Heart left ventricle (tissue), 16 donors: ENCODE data around the gene SPOCK1. TPM values are rescaled to one million over a fixed set of nuclear protein-coding genes. Genes with fewer than 3 reads are reported as not detected.

ENCODE experiments used
- ATAC-seq, 4 donors: fragments of 200-7000 bp; cut with Tn5 transposase; one replicate each; pipeline ENCODE4 v1.9.1; 2020 to 2022; ENCODE audit warnings: moderate library complexity in 4 of 4, mild to moderate bottlenecking in 3 of 4, moderate number of reproducible peaks in 1 of 4
- DNase-seq, 5 donors: peaks; one replicate each; pipeline ENCODE4 v3.0.0-alpha.2; 2020
- H3K27ac ChIP-seq, 12 donors: fragments of 200-600 bp; sonication (generic) in 4 of 12; one replicate each; pipeline versions ENCODE4 v1.5.0 to v1.8.0; 2016 to 2022; ENCODE audit warnings: mild to moderate bottlenecking in 2 of 12
- H3K27me3 ChIP-seq, 9 donors: fragments of 200-600 bp; sonication (generic) in 2 of 9; one replicate each; pipeline versions ENCODE4 v1.5.1 to v1.8.0; 2016 to 2022; ENCODE audit warnings: mild to moderate bottlenecking in 3 of 9
- H3K36me3 ChIP-seq, 9 donors: fragments of 200-600 bp; sonication (generic) in 2 of 9; one replicate each; pipeline versions ENCODE4 v1.5.0 to v1.8.0; 2018 to 2022; ENCODE audit warnings: mild to moderate bottlenecking in 2 of 9
- H3K4me1 ChIP-seq, 12 donors: fragments of 200-600 bp; sonication (generic) in 4 of 12; one replicate each; pipeline versions ENCODE4 v1.5.0 to v1.8.0; 2016 to 2022; ENCODE audit warnings: mild to moderate bottlenecking in 3 of 12
- H3K4me3 ChIP-seq, 12 donors: fragments of 200-600 bp; sonication (generic) in 4 of 12; one replicate each; pipeline versions ENCODE4 v1.5.0 to v1.8.0; 2017 to 2022; ENCODE audit warnings: mild to moderate bottlenecking in 9 of 12, moderate library complexity in 4 of 12
- H3K9me3 ChIP-seq, 12 donors: fragments of 200-600 bp; sonication (generic) in 4 of 12; one replicate each; pipeline versions ENCODE4 v1.5.0 to v1.8.0; 2016 to 2022; ENCODE audit warnings: mild to moderate bottlenecking in 1 of 12
- CTCF ChIP-seq, 12 donors: fragments of 200-600 bp; sonication (generic) in 4 of 12; IDR thresholded peaks; one replicate each; pipeline versions ENCODE4 v1.5.0 to v1.8.0; 2018 to 2022; ENCODE audit warnings: antibody characterized with exemption in 12 of 12, mild to moderate bottlenecking in 5 of 12
- POLR2A ChIP-seq, 2 donors: fragments of 450-650 bp; IDR thresholded peaks; one replicate each; pipeline ENCODE4 v1.6.1; 2017; ENCODE audit warnings: antibody characterized with exemption in 2 of 2, mild to moderate bottlenecking in 2 of 2, moderate library complexity in 2 of 2
- WGBS, 4 donors: extraction: QIAGEN DNeasy Blood & Tissue Kit in 2 of 4; methylation state at CpG; one replicate each; pipeline versions ENCODE4 v1.1.5 to v1.1.7; 2013 to 2018; 5-methylcytosine and 5-hydroxymethylcytosine counted together
- intact Hi-C, 10 donors: fragments of 100-400 bp; cut with DNase I; formaldehyde crosslinking; loops; one replicate each; pipeline versions ENCODE4 v1.11.1 to v1.14.2; 2022
- polyA plus RNA-seq, 2 donors: library from polyadenylated mRNA; stranded (reverse); fragments of 200-250 nt; gene quantifications; one replicate each; pipeline ENCODE4 v1.2.3, GENCODE V29; 2013
- total RNA-seq, 9 donors: library from RNA; depleted of rRNA in 2 of 9; stranded (reverse); fragments of >200 nt in 2 of 9; fragmentation: NEBNext Ultra II Directional in 3 of 9; extraction: Animal tissue kit (Norgen Biotek cat#: 25700) in 3 of 9; gene quantifications; one replicate each; pipeline versions ENCODE4 v1.1.0 to v1.2.4, GENCODE V29; 2016 to 2023
- donor health status: ischemic (EF 13 %, LVEDD 7.1; RV severe dilation, severe dysfunction).
- donor health status: healthy with polysubstance abuse.
- donor health status: DM: no; HTN: yes; CAD: no.
- donor health status: DM: no; HTN: no; CAD: no.
- donor health status: ischemic (EF 25% LVEDD 6.9; RV normal size, moderate dysfunction).
- donor health status: ischemic (EF 25% LVEDD 5.7; RV mildly dilated, moderate dysfunction).
- donor health status: healthy.
- donor health status: DM: yes; HTN: yes; CAD: no.
- donor health status: ischemic (EF 35%, LVEDD 5.7; RV mildly dilated, moderate dysfunction).
- donor health status: nonischemic (EF 11% LVEDD 7.7; RV severe dilation, severe dysfunction).
- donor health status: DM: yes; HTN: yes; CAD: no.
- donor health status: PGD.
- donor health status: ischemic (EF 29% LVEDD 5.4; RV normal size, mild dysfunction).
- donor health status: nonischemic (EF 23%, LVEDD 6.1; RV moderate dilation, normal function).

The SPOCK1 gene
- total and polyA plus RNA-seq, 11 donors: 7.8 to 51.2 (median 19.9) TPM

GRCh38 chr5:137359941-137360340 is 139.2 kb downstream of the SPOCK1 start:
- TF ChIP-seq POLR2A (IDR thresholded peaks at IDR 0.05): no peak
- no peak for TF ChIP-seq CTCF (IDR thresholded peaks at IDR 0.05)
- DNase-seq: no peak
- no peaks in the 10 kb centered on the region for H3K9me3 ChIP-seq
- no peak overlapping the region for H3K27ac ChIP-seq
- intact Hi-C loops: loop anchor here in 1 of 10 donors (1.0 kb wide), 1 partner anchor 9 kb away; no protein-coding TSS in a partner anchor
- H3K36me3 ChIP-seq: no peaks in the 10 kb centered on the region
- ATAC-seq: no peak
- no peak overlapping the region for H3K4me3 ChIP-seq
- H3K27me3 ChIP-seq: peaks cover 0 to 4% (median 0%) of the 10 kb centered on the region in 9 donors
- no peaks in the 10 kb centered on the region for H3K4me1 ChIP-seq

GRCh38 chr5:137357436-137357835 is 141.7 kb downstream of the SPOCK1 start:
- ATAC-seq: no peak
- intact Hi-C loops: no loop called here
- 81 to 83% (median 81%) methylated on average over 3 of the region's 3 CpGs for WGBS, 4 donors

GRCh38 chr5:137356127-137356526 is 143.0 kb downstream of the SPOCK1 start:
- no peak for DNase-seq
- intact Hi-C loops: no loop called here
- ATAC-seq: no peak
- no peaks in the 10 kb centered on the region for H3K9me3 ChIP-seq
- TF ChIP-seq CTCF (IDR thresholded peaks at IDR 0.05) (no peak), POLR2A (IDR thresholded peaks at IDR 0.05) (no peak)
- H3K27me3 ChIP-seq: peaks cover 0 to 3% (median 0%) of the 10 kb centered on the region in 9 donors
- H3K4me3 ChIP-seq: no peak overlapping the region
- H3K36me3 ChIP-seq: no peaks in the 10 kb centered on the region
- no peak overlapping the region for H3K27ac ChIP-seq
- 86 to 96% (median 90%) methylated on average over 4 of the region's 4 CpGs for WGBS, 4 donors
- no peaks in the 10 kb centered on the region for H3K4me1 ChIP-seq

More at GRCh38 chr5:137357436-137357835, 141.7 kb downstream of the SPOCK1 start:
- no peak for TF ChIP-seq POLR2A (IDR thresholded peaks at IDR 0.05)
- no peak for TF ChIP-seq CTCF (IDR thresholded peaks at IDR 0.05)
- Histone ChIP-seq H3K4me3 (no peak overlapping the region), H3K27me3 (peaks cover 0 to 4% (median 0%) of the 10 kb centered on the region in 9 donors), H3K4me1 (no peaks in the 10 kb centered on the region), H3K36me3 (no peaks in the 10 kb centered on the region), H3K9me3 (no peaks in the 10 kb centered on the region), H3K27ac (no peak overlapping the region)
- no peak for DNase-seq

DNA sequence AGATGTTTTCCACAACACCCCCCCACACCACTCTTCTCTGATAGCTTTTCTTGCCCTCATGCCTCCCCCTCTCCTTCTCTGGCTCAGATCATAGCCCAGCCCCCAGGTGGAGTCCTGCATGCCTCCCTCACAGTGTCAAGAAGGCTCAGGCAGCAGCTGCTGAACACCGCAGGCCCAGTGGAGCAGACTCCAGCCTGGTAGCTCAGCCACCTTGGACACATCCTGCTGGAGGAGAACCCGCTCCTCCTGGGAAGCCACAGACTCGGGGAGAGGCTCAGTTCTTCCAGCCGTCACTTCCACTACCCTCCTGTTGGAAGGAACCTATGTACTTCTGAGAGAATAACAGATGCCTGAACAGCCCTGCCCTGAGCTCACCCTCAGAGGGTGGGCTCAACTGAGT is 143.4 kb downstream of the SPOCK1 start:
- DNase-seq (no peak), ATAC-seq (no peak)
- H3K27ac ChIP-seq: no peak overlapping the region
- H3K9me3 ChIP-seq: no peaks in the 10 kb centered on the region
- no peak for TF ChIP-seq POLR2A (IDR thresholded peaks at IDR 0.05)
- no peak for TF ChIP-seq CTCF (IDR thresholded peaks at IDR 0.05)
- peaks cover 0 to 3% (median 0%) of the 10 kb centered on the region in 9 donors for H3K27me3 ChIP-seq
- H3K36me3 ChIP-seq: no peaks in the 10 kb centered on the region
- intact Hi-C loops: no loop called here
- WGBS, 4 donors: 67 to 87% (median 84%) methylated on average over 1 to 4 of the region's 4 CpGs
- H3K4me3 ChIP-seq: no peak overlapping the region
- H3K4me1 ChIP-seq: no peaks in the 10 kb centered on the region
